BLaER1 treated with 17β-estradiol and CSF1 and Interleukin-3, amounts not matched to agents 10 nM and 100 nM (cell line): ENCODE results near the gene POLR1B.
"Not testable (repeated sequence)": the region's sequence is repeated elsewhere in the genome, so short reads cannot be mapped to it uniquely, and the experiment has no call there.

Experiments used
- H3K27ac ChIP-seq, 11 experiments: shearing (Covaris generic); formaldehyde crosslinking; 2 replicates each; pipeline ENCODE4 v1.8.1; 2022
- H3K27me3 ChIP-seq, 11 experiments: shearing (Covaris generic); formaldehyde crosslinking; 2 replicates each; pipeline ENCODE4 v1.8.1; 2022
- H3K36me3 ChIP-seq, 11 experiments: shearing (Covaris generic); formaldehyde crosslinking; 2 replicates each; pipeline ENCODE4 v1.8.1; 2022
- H3K4me1 ChIP-seq, 10 experiments: shearing (Covaris generic); formaldehyde crosslinking; 2 replicates each; pipeline ENCODE4 v1.8.1; 2022
- H3K4me2 ChIP-seq, 11 experiments: shearing (Covaris generic); formaldehyde crosslinking; 2 replicates each; pipeline ENCODE4 v1.8.1; 2022
- H3K4me3 ChIP-seq, 10 experiments: shearing (Covaris generic); formaldehyde crosslinking; 2 replicates each; pipeline ENCODE4 v1.8.1; 2022
- H3K9ac ChIP-seq, 11 experiments: shearing (Covaris generic); formaldehyde crosslinking; 2 replicates each; pipeline ENCODE4 v1.8.1; 2022
- H3K9me3 ChIP-seq, 11 experiments: shearing (Covaris generic); formaldehyde crosslinking; replicated peaks in 1 of 11; 2 replicates each; pipeline ENCODE4 v1.8.1; 2022
- H4K20me1 ChIP-seq, 11 experiments: shearing (Covaris generic); formaldehyde crosslinking; 2 replicates each; pipeline ENCODE4 v1.8.1; 2022
- Cebpa-rat ChIP-seq, 11 experiments: shearing (Covaris generic); IDR thresholded peaks; 2 replicates each; pipeline ENCODE4 v1.8.1; 2022

Gene POLR1B

GRCh38 chr2:112516801-112517200 is 25.5 kb upstream of the POLR1B start:
- TF ChIP-seq Cebpa-rat (IDR thresholded peaks at IDR 0.05): no peak
- H3K27ac ChIP-seq: no peak overlapping the region
- H4K20me1 ChIP-seq: peaks cover 0 to 3% (median 0%) of the 10 kb centered on the region in 11 experiments; a peak in 2 of 22 replicates
- peaks cover 15 to 22% (median 21%) of the 10 kb centered on the region in 11 experiments; a peak in 21 of 22 replicates for H3K9me3 ChIP-seq
- H3K36me3 ChIP-seq: peaks cover 84 to 100% (median 92%) of the 10 kb centered on the region in 11 experiments
- H3K27me3 ChIP-seq: no peaks in the 10 kb centered on the region
- H3K4me1 ChIP-seq: peaks cover 0 to 8% (median 0%) of the 10 kb centered on the region in 10 experiments; a peak in 3 of 20 replicates
- no peak overlapping the region for H3K4me2 ChIP-seq
- no peak overlapping the region for H3K4me3 ChIP-seq
- H3K9ac ChIP-seq: no peak overlapping the region

DNA sequence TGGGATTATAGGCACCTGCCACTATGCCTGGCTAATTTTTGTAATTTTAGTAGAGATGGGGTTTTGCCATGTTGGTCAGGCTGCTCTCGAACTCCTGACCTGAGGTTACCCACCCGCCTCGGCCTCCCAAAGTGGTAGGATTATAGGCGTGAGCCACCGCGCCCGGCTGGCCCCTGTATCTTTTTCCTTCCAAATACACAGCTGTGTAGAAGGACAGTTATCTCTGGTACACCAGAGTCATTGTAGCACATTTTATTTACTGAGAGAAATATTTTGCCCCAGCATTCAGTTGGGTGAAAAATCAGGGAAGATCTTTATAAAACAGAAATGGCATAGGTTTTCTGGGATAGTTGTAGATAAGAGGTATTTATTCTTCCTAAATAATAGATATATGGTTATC is 23.5 kb upstream of the POLR1B start:
- no peaks in the 10 kb centered on the region for H3K27me3 ChIP-seq
- peaks cover 93 to 100% (median 99%) of the 10 kb centered on the region in 11 experiments for H3K36me3 ChIP-seq
- H4K20me1 ChIP-seq: no peaks in the 10 kb centered on the region; a peak in 1 of 22 replicates
- no peak overlapping the region for H3K9ac ChIP-seq
- H3K9me3 ChIP-seq: peaks cover 21 to 39% (median 28%) of the 10 kb centered on the region in 11 experiments
- H3K4me1 ChIP-seq: peaks cover 0 to 8% (median 0%) of the 10 kb centered on the region in 10 experiments; a peak in 3 of 20 replicates
- H3K4me3 ChIP-seq: no peak overlapping the region
- TF ChIP-seq Cebpa-rat (IDR thresholded peaks at IDR 0.05): no peak
- no peak overlapping the region for H3K27ac ChIP-seq
- H3K4me2 ChIP-seq: no peak overlapping the region

DNA sequence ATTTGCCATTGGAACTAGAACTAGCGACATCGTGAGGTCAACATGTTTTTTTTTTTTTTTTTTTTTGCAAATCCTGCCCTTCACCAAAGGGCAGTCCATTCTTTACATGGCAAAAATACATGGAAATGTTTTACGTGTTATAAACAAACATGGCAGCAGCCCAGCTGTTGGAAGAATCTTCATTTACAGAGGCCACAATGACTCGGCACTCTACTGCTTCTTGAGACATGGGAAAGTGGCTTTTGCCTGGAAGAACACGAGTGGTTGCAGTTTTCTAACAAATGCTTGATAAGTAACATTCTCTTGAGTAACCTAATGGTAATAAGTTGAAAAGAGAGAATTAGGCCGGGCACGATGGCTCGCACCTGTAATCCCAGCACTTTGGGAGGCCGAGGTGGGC is 22.8 kb upstream of the POLR1B start:
- H3K27me3 ChIP-seq: no peaks in the 10 kb centered on the region
- H4K20me1 ChIP-seq: no peaks in the 10 kb centered on the region; a peak in 1 of 22 replicates
- H3K4me1 ChIP-seq: peaks cover 0 to 8% (median 0%) of the 10 kb centered on the region in 10 experiments; a peak in 3 of 20 replicates
- TF ChIP-seq Cebpa-rat (IDR thresholded peaks at IDR 0.05): no peak
- H3K9ac ChIP-seq: no peak overlapping the region
- H3K27ac ChIP-seq: no peak overlapping the region
- no peak overlapping the region for H3K4me3 ChIP-seq
- H3K9me3 ChIP-seq: peaks cover 15 to 34% (median 21%) of the 10 kb centered on the region in 11 experiments
- H3K36me3 ChIP-seq: peaks cover 89 to 97% (median 94%) of the 10 kb centered on the region in 11 experiments
- no peak overlapping the region for H3K4me2 ChIP-seq

DNA sequence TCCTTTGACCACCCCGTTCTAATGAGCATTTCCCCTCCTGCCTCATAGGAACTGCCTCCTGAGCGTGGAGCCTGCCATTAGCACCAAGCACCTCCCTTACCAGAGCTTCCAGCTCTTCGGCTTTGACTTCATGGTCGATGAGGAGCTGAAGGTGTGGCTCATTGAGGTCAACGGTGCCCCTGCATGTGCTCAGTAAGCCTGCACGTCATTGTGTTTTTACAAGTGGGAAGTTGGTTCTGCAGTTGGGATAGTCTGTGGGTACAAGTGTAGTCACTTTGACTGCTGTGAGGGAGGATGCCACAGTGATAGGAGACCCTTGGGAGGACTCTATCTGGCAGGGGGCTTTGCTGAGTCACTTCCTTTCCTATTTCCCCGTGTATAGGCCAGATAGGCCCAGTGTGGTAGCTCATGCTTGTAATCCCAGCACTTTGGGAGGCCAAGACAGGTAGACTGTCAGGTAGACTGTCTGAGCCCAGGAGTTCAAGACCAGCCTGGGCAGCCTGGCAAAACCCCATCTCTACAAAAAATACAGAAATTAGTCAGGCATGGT is 22.0 kb upstream of the POLR1B start:
- no peaks in the 10 kb centered on the region; a peak in 1 of 22 replicates for H4K20me1 ChIP-seq
- H3K9me3 ChIP-seq: peaks cover 7 to 26% (median 13%) of the 10 kb centered on the region in 11 experiments
- peak overlapping the region in 1 of 11 experiments; percentile 36; a peak in 1 of 22 replicates for H3K4me2 ChIP-seq
- H3K4me3 ChIP-seq: no peak overlapping the region
- H3K9ac ChIP-seq: no peak overlapping the region
- TF ChIP-seq Cebpa-rat (IDR thresholded peaks at IDR 0.05): no peak
- peaks cover 0 to 8% (median 0%) of the 10 kb centered on the region in 10 experiments; a peak in 3 of 20 replicates for H3K4me1 ChIP-seq
- H3K27ac ChIP-seq: peak overlapping the region in 1 of 11 experiments; percentile 22; a peak in 1 of 22 replicates
- no peaks in the 10 kb centered on the region for H3K27me3 ChIP-seq
- H3K36me3 ChIP-seq: peaks cover 81 to 89% (median 86%) of the 10 kb centered on the region in 11 experiments

DNA sequence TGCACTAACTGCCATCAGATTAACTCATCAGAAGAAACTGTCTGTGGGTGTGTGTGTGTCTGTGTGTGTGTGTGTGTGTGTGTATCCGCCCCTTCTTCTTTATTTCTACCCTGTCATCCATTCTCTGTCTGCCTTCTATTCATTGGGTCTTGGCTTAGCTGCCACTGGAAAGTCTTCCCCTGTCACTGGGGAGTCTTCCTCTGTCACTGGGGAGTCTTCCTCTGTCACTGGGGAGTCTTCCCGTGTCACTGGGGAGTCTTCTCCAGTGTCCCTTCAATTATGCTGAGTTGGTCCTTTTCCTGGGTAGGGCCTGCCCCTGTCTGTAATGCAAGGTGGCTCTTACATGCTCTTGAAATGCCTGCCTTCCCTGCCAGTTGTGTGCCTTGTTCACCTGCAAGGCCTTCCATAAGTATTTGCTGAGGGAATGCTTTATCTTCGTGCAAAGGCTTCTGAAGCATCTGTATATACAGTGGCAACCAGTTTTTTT is 18.9 kb upstream of the POLR1B start:
- no peak overlapping the region for H3K9ac ChIP-seq
- H3K27me3 ChIP-seq: no peaks in the 10 kb centered on the region
- no peak overlapping the region for H3K4me3 ChIP-seq
- H3K27ac ChIP-seq: no peak overlapping the region
- no peak for TF ChIP-seq Cebpa-rat (IDR thresholded peaks at IDR 0.05)
- H3K36me3 ChIP-seq: peaks cover 57 to 68% (median 61%) of the 10 kb centered on the region in 11 experiments
- peaks cover 0 to 3% (median 0%) of the 10 kb centered on the region in 11 experiments; a peak in 1 of 22 replicates for H4K20me1 ChIP-seq
- H3K9me3 ChIP-seq: peaks cover 0 to 21% (median 9%) of the 10 kb centered on the region in 11 experiments; a peak in 14 of 22 replicates
- peaks cover 0 to 11% (median 3%) of the 10 kb centered on the region in 10 experiments; a peak in 11 of 20 replicates for H3K4me1 ChIP-seq
- no peak overlapping the region for H3K4me2 ChIP-seq

GRCh38 chr2:112524276-112524675 is 18.0 kb upstream of the POLR1B start:
- Histone ChIP-seq H4K20me1 (peaks cover 0 to 13% (median 0%) of the 10 kb centered on the region in 11 experiments; a peak in 2 of 22 replicates), H3K9me3 (peaks cover 0 to 21% (median 9%) of the 10 kb centered on the region in 11 experiments; a peak in 14 of 22 replicates), H3K36me3 (peaks cover 57 to 68% (median 61%) of the 10 kb centered on the region in 11 experiments), H3K4me1 (peaks cover 0 to 20% (median 12%) of the 10 kb centered on the region in 10 experiments; a peak in 16 of 20 replicates)
- H3K4me2 ChIP-seq, H3K27me3 ChIP-seq, H3K4me3 ChIP-seq, H3K27ac ChIP-seq, H3K9ac ChIP-seq: not testable (repeated sequence)

GRCh38 chr2:112528541-112528940 is 13.7 kb upstream of the POLR1B start:
- H3K27me3 ChIP-seq: no peaks in the 10 kb centered on the region
- no peak overlapping the region for H3K27ac ChIP-seq
- 0 out of 22 replicates have a peak overlapping the region, but pooled peaks of 1 of the 11 experiments have one; percentile 5 for H3K9ac ChIP-seq
- peaks cover 0 to 5% (median 3%) of the 10 kb centered on the region in 11 experiments; a peak in 9 of 22 replicates for H3K9me3 ChIP-seq
- H3K4me1 ChIP-seq: peaks cover 3 to 29% (median 23%) of the 10 kb centered on the region in 10 experiments; a peak in 17 of 20 replicates
- peak overlapping the region in 6 of 11 experiments; percentile 20 to 77 (median 60); a peak in 11 of 22 replicates for H3K4me2 ChIP-seq
- H3K36me3 ChIP-seq: peaks cover 52 to 64% (median 58%) of the 10 kb centered on the region in 11 experiments
- TF ChIP-seq Cebpa-rat (IDR thresholded peaks at IDR 0.05): no peak
- peaks cover 0 to 22% (median 0%) of the 10 kb centered on the region in 11 experiments; a peak in 3 of 22 replicates for H4K20me1 ChIP-seq
- no peak overlapping the region for H3K4me3 ChIP-seq

- H3K4me2 ChIP-seq: peak overlapping the region in 7 of 11 experiments; percentile 5 to 77 (median 57); a peak in 13 of 22 replicates
Observed at GRCh38 chr2:112529757-112530156, 12.5 kb upstream of the POLR1B start.

GRCh38 chr2:112530728-112531127 is 11.5 kb upstream of the POLR1B start:
- Histone ChIP-seq H3K36me3 (peaks cover 54 to 64% (median 58%) of the 10 kb centered on the region in 11 experiments), H3K4me1 (peaks cover 3 to 29% (median 23%) of the 10 kb centered on the region in 10 experiments; a peak in 17 of 20 replicates), H4K20me1 (peaks cover 0 to 22% (median 0%) of the 10 kb centered on the region in 11 experiments; a peak in 3 of 22 replicates), H3K27me3 (no peaks in the 10 kb centered on the region), H3K4me2 (peak overlapping the region in 2 of 11 experiments; percentile 57 to 70; a peak in 3 of 22 replicates), H3K27ac (no peak overlapping the region), H3K4me3 (no peak overlapping the region), H3K9ac (no peak overlapping the region), H3K9me3 (no peaks in the 10 kb centered on the region)
- no peak for TF ChIP-seq Cebpa-rat (IDR thresholded peaks at IDR 0.05)

More at GRCh38 chr2:112529757-112530156, 12.5 kb upstream of the POLR1B start:
- Histone ChIP-seq H4K20me1 (peaks cover 0 to 22% (median 0%) of the 10 kb centered on the region in 11 experiments; a peak in 3 of 22 replicates), H3K9ac (peak overlapping the region in 1 of 11 experiments; percentile 22; a peak in 1 of 22 replicates), H3K36me3 (peaks cover 54 to 64% (median 58%) of the 10 kb centered on the region in 11 experiments), H3K27me3 (no peaks in the 10 kb centered on the region), H3K9me3 (no peaks in the 10 kb centered on the region), H3K27ac (peak overlapping the region in 3 of 11 experiments; percentile 5 to 21 (median 10); a peak in 3 of 22 replicates), H3K4me1 (peaks cover 3 to 29% (median 23%) of the 10 kb centered on the region in 10 experiments; a peak in 17 of 20 replicates), H3K4me3 (no peak overlapping the region)
- TF ChIP-seq Cebpa-rat (IDR thresholded peaks at IDR 0.05): no peak
